Heart right ventricle (tissue), 16 donors: ENCODE results near the gene TMEM218. TPM values are rescaled to one million over a fixed set of nuclear protein-coding genes. Genes with fewer than 3 reads are reported as not detected.

Source experiments
- ATAC-seq, 8 donors: fragments of 200-7000 bp; cut with Tn5 transposase; one replicate each; pipeline ENCODE4 v1.9.1; 2020; ENCODE audit warnings: mild to moderate bottlenecking in 8 of 8, moderate library complexity in 8 of 8, moderate number of reproducible peaks in 1 of 8
- DNase-seq, 2 donors: peaks; one replicate each; pipeline ENCODE4 v3.0.0-alpha.2; 2020
- H3K27ac ChIP-seq, 10 donors: fragments of 200-600 bp; sonication (generic) in 2 of 10; one replicate each; pipeline versions ENCODE4 v1.5.0 to v1.8.0; 2020 to 2022; ENCODE audit warnings: mild to moderate bottlenecking in 3 of 10
- H3K27me3 ChIP-seq, 7 donors: fragments of 200-600 bp; one replicate each; pipeline ENCODE4 v1.8.0; 2021 to 2022; ENCODE audit warnings: mild to moderate bottlenecking in 2 of 7
- H3K36me3 ChIP-seq, 9 donors: fragments of 200-600 bp; sonication (generic) in 1 of 9; one replicate each; pipeline versions ENCODE4 v1.5.0 to v1.8.0; 2020 to 2022; ENCODE audit warnings: mild to moderate bottlenecking in 2 of 9
- H3K4me1 ChIP-seq, 9 donors: fragments of 200-600 bp; sonication (generic) in 1 of 9; one replicate each; pipeline versions ENCODE4 v1.5.0 to v1.8.0; 2020 to 2022; ENCODE audit warnings: mild to moderate bottlenecking in 4 of 9
- H3K4me3 ChIP-seq, 10 donors: fragments of 200-600 bp; sonication (generic) in 2 of 10; one replicate each; pipeline versions ENCODE4 v1.5.0 to v1.8.0; 2020 to 2022; ENCODE audit warnings: mild to moderate bottlenecking in 7 of 10, moderate library complexity in 2 of 10
- H3K9me3 ChIP-seq, 11 donors: fragments of 200-600 bp in 10 of 11; sonication (generic) in 2 of 11; one replicate each; pipeline versions ENCODE4 v1.5.0 to v1.8.0; 2013 to 2022; ENCODE audit warnings: mild to moderate bottlenecking in 2 of 11, control low read depth in 1 of 11, moderate library complexity in 1 of 11
- WGBS, 2 donors: extraction: QIAGEN DNeasy Blood & Tissue Kit; methylation state at CpG; one replicate each; pipeline ENCODE4 v1.1.7; 2013; ENCODE audit warnings: inconsistent platforms in 1 of 2; 5-methylcytosine and 5-hydroxymethylcytosine counted together
- intact Hi-C, 10 donors: fragments of 100-400 bp; cut with DNase I; formaldehyde crosslinking; loops; one replicate each; pipeline versions ENCODE4 v1.11.1 to v1.14.2; 2022
- polyA plus RNA-seq, 2 donors: library from polyadenylated mRNA; stranded (reverse); fragments of 200-250 nt; gene quantifications; one replicate each; pipeline ENCODE4 v1.2.3, GENCODE V29; 2013
- total RNA-seq, 10 donors: library from RNA; stranded (reverse); fragmentation: NEBNext Ultra II Directional in 3 of 10; extraction: Animal tissue kit (Norgen Biotek cat#: 25700) in 3 of 10; gene quantifications; one replicate each; pipeline versions ENCODE4 v1.2.1 to v1.2.4, GENCODE V29; 2021 to 2023
- TF ChIP-seq, protein P1 (sequence below), 9 donors: fragments of 200-600 bp; sonication (generic) in 2 of 9; IDR thresholded peaks; one replicate each; pipeline versions ENCODE4 v1.5.0 to v1.8.0; 2021 to 2022; ENCODE audit warnings: antibody characterized with exemption in 9 of 9, mild to moderate bottlenecking in 5 of 9, moderate library complexity in 1 of 9
- donor health status: Arrhythmogenic right ventricular cardiomyopathy.
- donor health status: ischemic (EF 13 %, LVEDD 7.1; RV severe dilation, severe dysfunction).
- donor health status: healthy with polysubstance abuse.
- donor health status: DM: no; HTN: yes; CAD: no.
- donor health status: DM: no; HTN: no; CAD: no.
- donor health status: ischemic (EF 25% LVEDD 6.9; RV normal size, moderate dysfunction).
- donor health status: ischemic (EF 25% LVEDD 5.7; RV mildly dilated, moderate dysfunction).
- donor health status: healthy.
- donor health status: DM: yes; HTN: yes; CAD: no.
- donor health status: Ischemic cardiomyopathy.
- donor health status: ischemic (EF 35%, LVEDD 5.7; RV mildly dilated, moderate dysfunction).
- donor health status: nonischemic (EF 11% LVEDD 7.7; RV severe dilation, severe dysfunction).
- donor health status: DM: yes; HTN: yes; CAD: no.
- donor health status: PGD.
- donor health status: ischemic (EF 29% LVEDD 5.4; RV normal size, mild dysfunction).
- donor health status: nonischemic (EF 23%, LVEDD 6.1; RV moderate dilation, normal function).

Gene TMEM218
- total and polyA plus RNA-seq, 12 donors, result 4.5 to 17.1 (median 6.9) TPM

DNA sequence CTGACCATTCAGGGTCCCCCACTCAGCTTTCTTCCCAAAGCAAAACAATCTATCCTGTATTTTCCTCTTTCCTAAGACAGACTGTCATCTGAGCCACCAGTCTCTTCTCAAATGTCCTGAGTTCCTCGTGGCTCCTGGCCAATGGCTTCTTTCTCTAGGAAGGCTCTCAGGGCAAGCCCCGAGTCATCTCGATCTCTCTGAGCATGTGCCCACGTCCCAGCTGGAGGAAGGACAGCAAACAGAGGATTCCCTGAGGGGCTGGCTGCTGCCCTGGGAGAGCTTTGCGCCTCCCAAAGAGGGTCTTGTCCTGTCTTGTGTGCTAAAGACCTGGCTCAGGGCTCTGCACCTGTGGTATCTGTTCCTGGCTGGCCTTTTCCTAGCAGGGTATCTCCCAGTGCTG is 40.0 kb downstream of the TMEM218 start:
- TF ChIP-seq, protein P1, sequence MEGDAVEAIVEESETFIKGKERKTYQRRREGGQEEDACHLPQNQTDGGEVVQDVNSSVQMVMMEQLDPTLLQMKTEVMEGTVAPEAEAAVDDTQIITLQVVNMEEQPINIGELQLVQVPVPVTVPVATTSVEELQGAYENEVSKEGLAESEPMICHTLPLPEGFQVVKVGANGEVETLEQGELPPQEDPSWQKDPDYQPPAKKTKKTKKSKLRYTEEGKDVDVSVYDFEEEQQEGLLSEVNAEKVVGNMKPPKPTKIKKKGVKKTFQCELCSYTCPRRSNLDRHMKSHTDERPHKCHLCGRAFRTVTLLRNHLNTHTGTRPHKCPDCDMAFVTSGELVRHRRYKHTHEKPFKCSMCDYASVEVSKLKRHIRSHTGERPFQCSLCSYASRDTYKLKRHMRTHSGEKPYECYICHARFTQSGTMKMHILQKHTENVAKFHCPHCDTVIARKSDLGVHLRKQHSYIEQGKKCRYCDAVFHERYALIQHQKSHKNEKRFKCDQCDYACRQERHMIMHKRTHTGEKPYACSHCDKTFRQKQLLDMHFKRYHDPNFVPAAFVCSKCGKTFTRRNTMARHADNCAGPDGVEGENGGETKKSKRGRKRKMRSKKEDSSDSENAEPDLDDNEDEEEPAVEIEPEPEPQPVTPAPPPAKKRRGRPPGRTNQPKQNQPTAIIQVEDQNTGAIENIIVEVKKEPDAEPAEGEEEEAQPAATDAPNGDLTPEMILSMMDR (IDR thresholded peaks at IDR 0.05), result no peak
- Histone ChIP-seq H3K9me3 (no peaks in the 10 kb centered on the region), H3K27ac (peak overlapping the region in 5 of 10 donors; percentile 20 to 87 (median 44)), H3K4me3 (no peak overlapping the region), H3K27me3 (peaks cover 0 to 52% (median 20%) of the 10 kb centered on the region in 7 donors), H3K4me1 (peaks cover 0 to 61% (median 0%) of the 10 kb centered on the region in 9 donors), H3K36me3 (no peaks in the 10 kb centered on the region)
- intact Hi-C loops, result no loop called here
- WGBS, 2 donors, result 42 to 48% methylated on average over 5 of the region's 5 CpGs
- peak in 3 of 8 donors; percentile 11 to 23 (median 22) for ATAC-seq
- no peak for DNase-seq

DNA sequence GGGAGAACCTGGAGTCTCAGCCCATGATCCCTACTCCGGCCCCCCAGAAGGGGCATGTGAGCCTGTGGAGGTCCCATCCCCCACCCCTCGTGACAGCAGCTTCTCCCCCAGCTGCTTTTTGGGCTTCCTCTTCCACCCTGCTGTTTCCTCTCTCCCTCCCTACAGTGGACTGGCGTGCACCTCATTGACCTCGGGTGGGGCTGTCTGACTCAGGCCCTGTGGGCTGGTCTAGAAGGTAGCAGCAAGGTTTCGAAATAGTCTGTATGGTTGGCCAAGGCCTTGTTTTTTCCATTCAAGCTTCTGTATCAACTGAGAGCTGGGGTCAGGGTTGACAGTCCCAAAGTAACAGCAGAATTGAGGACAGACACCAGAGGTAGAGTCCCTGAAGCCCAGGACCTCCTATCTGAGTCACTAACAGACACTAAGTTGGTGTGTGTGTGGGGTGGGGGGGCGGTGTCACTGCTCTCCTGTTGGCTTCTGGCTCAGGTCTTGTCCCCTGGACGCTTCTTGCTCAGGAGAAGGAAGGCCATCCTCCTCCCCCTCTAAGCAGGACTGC is 40.6 kb downstream of the TMEM218 start:
- no peaks in the 10 kb centered on the region for H3K9me3 ChIP-seq
- H3K27me3 ChIP-seq, result peaks cover 0 to 58% (median 26%) of the 10 kb centered on the region in 7 donors
- H3K27ac ChIP-seq, result peak overlapping the region in 5 of 10 donors; percentile 20 to 87 (median 44)
- peak; percentile 75 to 87 (median 85) for ATAC-seq
- TF ChIP-seq, protein P1 (IDR thresholded peaks at IDR 0.05), result no peak
- H3K4me1 ChIP-seq, result peaks cover 0 to 60% (median 0%) of the 10 kb centered on the region in 9 donors
- no peak overlapping the region for H3K4me3 ChIP-seq
- no peaks in the 10 kb centered on the region for H3K36me3 ChIP-seq
- intact Hi-C loops, result no loop called here
- DNase-seq, result peak; percentile 52 to 59
- WGBS, 2 donors, result 58 to 59% methylated on average over 7 of the region's 7 CpGs

DNA sequence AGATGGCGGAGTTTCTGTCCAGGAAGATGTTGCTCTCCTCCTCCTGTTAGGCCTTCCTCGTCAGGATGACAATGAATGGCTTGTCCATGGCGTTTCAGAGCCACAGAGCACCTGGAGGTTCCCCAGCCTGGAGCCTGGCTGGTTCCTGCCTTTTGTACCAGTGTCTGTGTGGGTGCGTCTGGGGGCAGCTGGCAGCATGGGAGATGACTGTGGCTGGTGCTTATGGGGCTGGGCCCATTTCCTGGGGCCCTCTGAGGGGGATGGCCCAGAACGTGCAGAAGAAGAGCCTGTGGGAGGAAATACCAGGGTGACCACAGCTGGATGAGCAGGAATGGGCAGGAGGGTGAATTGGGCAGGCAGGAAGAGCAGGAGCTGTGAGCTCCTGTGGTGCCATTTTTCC is 41.6 kb downstream of the TMEM218 start:
- Histone ChIP-seq H3K27ac (peak overlapping the region in 4 of 10 donors; percentile 22 to 87 (median 46)), H3K4me3 (no peak overlapping the region), H3K9me3 (no peaks in the 10 kb centered on the region), H3K27me3 (peaks cover 0 to 68% (median 30%) of the 10 kb centered on the region in 7 donors), H3K36me3 (no peaks in the 10 kb centered on the region), H3K4me1 (peaks cover 0 to 56% (median 0%) of the 10 kb centered on the region in 9 donors)
- TF ChIP-seq, protein P1 (IDR thresholded peaks at IDR 0.05), result no peak
- intact Hi-C loops, result no loop called here
- DNase-seq (no peak), ATAC-seq (no peak)
- WGBS, 2 donors, result 79 to 81% methylated on average over 5 of the region's 5 CpGs

DNA sequence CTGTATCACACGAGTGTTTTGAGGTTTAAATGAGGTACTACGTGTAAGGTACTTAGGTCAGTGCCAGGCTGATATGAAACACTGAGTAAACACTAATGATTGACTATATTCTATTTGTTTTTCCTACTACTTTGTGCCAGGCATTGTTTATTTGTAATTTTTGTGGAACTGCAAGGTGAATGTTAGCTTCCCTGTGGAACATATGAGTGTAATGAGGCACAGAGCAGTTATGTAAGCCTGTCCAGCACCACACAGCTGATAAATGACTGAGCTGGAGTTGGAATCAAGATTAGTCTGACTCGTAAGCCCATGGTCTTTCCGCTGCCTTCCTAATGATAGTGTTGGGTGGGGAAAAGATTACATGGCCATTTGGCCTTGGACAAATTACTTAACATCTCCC is 42.4 kb downstream of the TMEM218 start:
- intact Hi-C loops, result no loop called here
- H3K9me3 ChIP-seq, result no peaks in the 10 kb centered on the region
- no peak for ATAC-seq
- TF ChIP-seq, protein P1 (IDR thresholded peaks at IDR 0.05), result no peak
- peaks cover 0 to 70% (median 37%) of the 10 kb centered on the region in 7 donors for H3K27me3 ChIP-seq
- WGBS, 2 donors, result 83 to 90% methylated on average over 4 of the region's 4 CpGs
- no peak overlapping the region for H3K4me3 ChIP-seq
- no peaks in the 10 kb centered on the region for H3K36me3 ChIP-seq
- no peak for DNase-seq
- peak overlapping the region in 1 of 10 donors; percentile 87 for H3K27ac ChIP-seq
- H3K4me1 ChIP-seq, result peaks cover 0 to 64% (median under 1%) of the 10 kb centered on the region in 9 donors
